Ovary (tissue), 9 donors: ENCODE data around the gene ARHGEF10L. TPM values are rescaled to one million over a fixed set of nuclear protein-coding genes. Genes with fewer than 3 reads are reported as not detected.

Experiments used
- DNase-seq, 5 donors: peaks; one replicate each; pipeline ENCODE4 v3.0.0-alpha.2; 2019 to 2020
- H3K27ac ChIP-seq, 2 donors: fragments of 200-600 bp; one replicate each; pipeline versions ENCODE4 v1.5.1 to v1.8.0; 2019 to 2022
- H3K27me3 ChIP-seq: fragments of 200-600 bp; one replicate; pipeline ENCODE4 v1.8.0; 2022
- H3K36me3 ChIP-seq: fragments of 200-600 bp; sonication (generic); one replicate; pipeline ENCODE4 v1.5.1; 2019
- H3K4me1 ChIP-seq: one replicate; pipeline ENCODE4 v1.8.1; 2013; ENCODE audit warnings: mild to moderate bottlenecking, moderate library complexity; ENCODE audit not compliant: insufficient read depth
- H3K4me3 ChIP-seq: fragments of 200-600 bp; sonication (generic); one replicate; pipeline ENCODE4 v1.5.1; 2017
- H3K9me3 ChIP-seq, 2 donors: fragments of 200-600 bp in 1 of 2; sonication (generic) in 1 of 2; one replicate each; pipeline versions ENCODE4 v1.5.1 to v1.8.1; 2013 to 2019; ENCODE audit warnings: mild to moderate bottlenecking in 1 of 2, moderate library complexity in 1 of 2
- EP300 ChIP-seq: sonication (generic); formaldehyde crosslinking; IDR thresholded peaks from one replicate; pipeline ENCODE4 v1.6.1; 2017; ENCODE audit warnings: antibody characterized with exemption
- POLR2A ChIP-seq: fragments of 450-650 bp; IDR thresholded peaks from one replicate; pipeline ENCODE4 v1.6.1; 2017; ENCODE audit warnings: antibody characterized with exemption, mild to moderate bottlenecking, moderate library complexity
- WGBS, 3 donors: extraction: QIAGEN DNeasy Blood & Tissue Kit in 1 of 3; methylation state at CpG; one replicate each; pipeline versions ENCODE4 v1.1.5 to v1.1.7; 2013 to 2017; 5-methylcytosine and 5-hydroxymethylcytosine counted together
- intact Hi-C, 4 donors: fragments of 100-400 bp; cut with DNase I; formaldehyde crosslinking; loops; one replicate each; pipeline versions ENCODE4 v1.11.0 to v1.15.1; 2022 to 2023
- polyA plus RNA-seq, 2 donors: library from polyadenylated mRNA; stranded (reverse); fragments of 200-250 nt in 1 of 2; fragments of 350-450 nt in 1 of 2; fragmentation: Illumina TruSeq in 1 of 2; extraction: RNeasy Lipid Tissue Mini Kit (QIAGEN cat#74804) in 1 of 2; gene quantifications; one replicate each; pipeline ENCODE4 v1.2.3, GENCODE V29; 2013 to 2014
- total RNA-seq, 7 donors: library from RNA; depleted of rRNA in 2 of 7; stranded (reverse); fragments of >200 nt in 2 of 7; fragmentation: NEBNext Ultra II Directional in 3 of 7; extraction: Animal tissue kit (Norgen Biotek cat#: 25700) in 3 of 7; gene quantifications; one replicate each; pipeline versions ENCODE4 v1.1.0 to v1.2.4, GENCODE V29; 2016 to 2023
- TF ChIP-seq, protein P1 (sequence below), 3 donors: fragments of 450-650 bp in 2 of 3; fragments of 200-600 bp in 1 of 3; IDR thresholded peaks; one replicate each; pipeline versions ENCODE4 v1.5.1 to v1.8.0; 2016 to 2022; ENCODE audit warnings: antibody characterized with exemption in 3 of 3, mild to moderate bottlenecking in 1 of 3
- donor health status: DM: no; HTN: no; CAD: no; lungs with moderate emphysema.
- donor health status: DM: no; HTN: no; CAD: no.
- donor health status: Bipolar disorder and iron deficiency.
- donor health status: DM: yes; HTN: yes; CAD: no.
- donor health status: DM: no; HTN: no; CAD: no.
- donor health status: DM: yes; HTN: yes; CAD: no.

The ARHGEF10L gene
- total and polyA plus RNA-seq, 9 donors = 3.6 to 23.0 (median 18.3) TPM

DNA sequence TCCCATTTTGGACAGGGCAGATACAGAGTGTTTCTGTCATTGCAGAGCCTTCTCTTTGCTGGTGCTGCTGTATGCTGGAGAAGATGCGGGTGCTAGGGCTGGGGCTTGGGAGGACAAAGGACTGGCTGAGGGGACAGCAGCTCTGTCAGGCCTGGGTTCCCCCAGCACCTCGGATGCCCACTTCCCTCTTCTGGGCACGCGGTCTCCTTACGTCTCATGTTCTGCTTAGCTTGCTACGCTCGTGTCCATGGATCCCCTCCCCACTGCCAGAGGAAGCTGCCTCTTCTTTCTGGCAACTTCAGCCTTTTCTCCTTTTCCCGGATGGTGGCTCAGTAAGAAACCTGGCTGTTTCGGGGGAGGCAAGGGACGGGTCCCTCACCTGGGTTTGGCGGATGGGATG lies 75.7 kb downstream of the ARHGEF10L start:
- intact Hi-C loops = no loop called here
- no peak for DNase-seq
- H3K4me3 ChIP-seq = no peak overlapping the region
- H3K36me3 ChIP-seq = no peaks in the 10 kb centered on the region
- H3K9me3 ChIP-seq = no peaks in the 10 kb centered on the region
- no peak overlapping the region for H3K27ac ChIP-seq
- H3K4me1 ChIP-seq = no peaks in the 10 kb centered on the region
- no peak for TF ChIP-seq EP300
- TF ChIP-seq, protein P1, sequence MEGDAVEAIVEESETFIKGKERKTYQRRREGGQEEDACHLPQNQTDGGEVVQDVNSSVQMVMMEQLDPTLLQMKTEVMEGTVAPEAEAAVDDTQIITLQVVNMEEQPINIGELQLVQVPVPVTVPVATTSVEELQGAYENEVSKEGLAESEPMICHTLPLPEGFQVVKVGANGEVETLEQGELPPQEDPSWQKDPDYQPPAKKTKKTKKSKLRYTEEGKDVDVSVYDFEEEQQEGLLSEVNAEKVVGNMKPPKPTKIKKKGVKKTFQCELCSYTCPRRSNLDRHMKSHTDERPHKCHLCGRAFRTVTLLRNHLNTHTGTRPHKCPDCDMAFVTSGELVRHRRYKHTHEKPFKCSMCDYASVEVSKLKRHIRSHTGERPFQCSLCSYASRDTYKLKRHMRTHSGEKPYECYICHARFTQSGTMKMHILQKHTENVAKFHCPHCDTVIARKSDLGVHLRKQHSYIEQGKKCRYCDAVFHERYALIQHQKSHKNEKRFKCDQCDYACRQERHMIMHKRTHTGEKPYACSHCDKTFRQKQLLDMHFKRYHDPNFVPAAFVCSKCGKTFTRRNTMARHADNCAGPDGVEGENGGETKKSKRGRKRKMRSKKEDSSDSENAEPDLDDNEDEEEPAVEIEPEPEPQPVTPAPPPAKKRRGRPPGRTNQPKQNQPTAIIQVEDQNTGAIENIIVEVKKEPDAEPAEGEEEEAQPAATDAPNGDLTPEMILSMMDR (IDR thresholded peaks at IDR 0.05) = no peak
- TF ChIP-seq POLR2A = no peak
- WGBS, 3 donors = 90 to 95% (median 94%) methylated on average over 11 of the region's 11 CpGs
- no peaks in the 10 kb centered on the region for H3K27me3 ChIP-seq

GRCh38 chr1:17615959-17616358 lies 76.5 kb downstream of the ARHGEF10L start:
- Histone ChIP-seq H3K4me3 (no peak overlapping the region), H3K9me3 (no peaks in the 10 kb centered on the region), H3K27me3 (no peaks in the 10 kb centered on the region), H3K27ac (no peak overlapping the region), H3K36me3 (no peaks in the 10 kb centered on the region), H3K4me1 (no peaks in the 10 kb centered on the region)
- intact Hi-C loops = no loop called here
- no peak for DNase-seq
- no peak for TF ChIP-seq POLR2A
- TF ChIP-seq, protein P1 (IDR thresholded peaks at IDR 0.05) = no peak
- 89 to 90% (median 90%) methylated on average over 17 of the region's 17 CpGs for WGBS, 3 donors

DNA sequence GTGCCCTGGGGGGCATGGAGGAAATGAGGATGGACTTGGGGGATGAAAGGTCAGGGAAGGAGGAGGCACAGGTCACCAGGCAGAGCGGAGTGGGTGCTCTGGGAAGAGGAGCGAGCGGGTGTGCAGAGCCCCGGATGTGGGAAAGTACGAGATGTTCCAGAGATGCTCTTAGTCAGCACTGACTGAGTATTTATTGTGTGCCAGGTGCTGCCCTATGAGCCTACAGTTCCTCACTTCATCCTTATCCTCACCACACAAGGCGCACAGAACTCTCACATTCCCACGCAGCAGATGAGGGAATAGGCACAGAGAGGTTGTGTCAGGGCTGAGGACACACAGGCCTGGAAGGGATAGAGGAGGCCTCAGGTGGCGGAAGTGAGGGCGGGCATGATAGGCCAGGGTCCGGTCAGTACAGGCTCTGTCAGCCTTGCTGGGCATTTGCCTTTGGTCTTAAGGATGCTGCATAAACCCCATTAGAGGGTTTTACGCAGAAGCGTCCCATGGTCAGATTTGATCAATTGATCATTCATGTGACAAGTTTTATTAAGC lies 77.3 kb downstream of the ARHGEF10L start:
- DNase-seq = no peak
- no peaks in the 10 kb centered on the region for H3K4me1 ChIP-seq
- H3K27me3 ChIP-seq = no peaks in the 10 kb centered on the region
- TF ChIP-seq POLR2A (no peak), EP300 (no peak)
- TF ChIP-seq, protein P1 (IDR thresholded peaks at IDR 0.05) = no peak
- no peak overlapping the region for H3K27ac ChIP-seq
- 95 to 96% (median 95%) methylated on average over 12 of the region's 12 CpGs for WGBS, 3 donors
- H3K9me3 ChIP-seq = no peaks in the 10 kb centered on the region
- intact Hi-C loops = no loop called here
- no peak overlapping the region for H3K4me3 ChIP-seq
- no peaks in the 10 kb centered on the region for H3K36me3 ChIP-seq

DNA sequence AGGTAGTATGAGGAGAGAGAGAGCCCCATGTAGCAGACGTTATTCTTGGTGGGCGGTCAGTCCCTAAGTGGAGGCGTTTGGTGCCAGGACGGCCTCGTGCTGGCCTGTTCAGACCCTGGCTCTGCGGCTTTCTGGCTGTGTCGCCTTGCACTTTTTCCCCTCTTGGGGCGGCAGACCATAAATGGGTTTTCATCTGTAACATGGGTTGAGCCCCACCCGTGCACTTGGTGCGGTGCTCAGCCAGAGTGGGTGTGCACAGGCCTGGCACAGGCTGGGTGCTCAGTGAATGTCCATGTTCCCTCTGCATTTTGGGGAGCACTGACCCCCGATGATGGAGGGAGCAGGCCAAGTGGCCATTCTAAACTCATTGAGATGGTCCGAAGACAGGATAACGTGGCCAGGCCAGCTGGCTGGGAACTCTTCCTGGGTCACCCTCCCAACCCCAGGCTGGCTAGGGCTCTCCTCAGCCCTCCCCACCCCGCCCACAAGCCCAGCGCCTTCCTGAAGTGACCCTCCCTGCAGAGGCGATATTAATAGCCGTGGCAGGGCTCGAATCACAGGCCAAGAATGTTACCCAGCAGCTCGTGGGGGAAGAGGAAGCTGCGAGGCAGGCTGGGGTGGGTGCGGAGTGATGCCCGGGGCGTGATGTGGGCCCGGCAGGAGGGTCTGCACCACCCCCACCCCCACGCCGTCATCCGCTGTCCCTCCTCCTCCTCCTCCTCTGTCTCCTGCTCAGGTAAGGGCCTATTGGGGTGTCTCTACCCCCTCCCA lies 78.5 kb downstream of the ARHGEF10L start:
- DNase-seq = no peak

More for the DNA sequence above, 78.5 kb downstream of the ARHGEF10L start:
- Histone ChIP-seq H3K27ac (no peak overlapping the region), H3K36me3 (no peaks in the 10 kb centered on the region), H3K27me3 (no peaks in the 10 kb centered on the region), H3K4me3 (no peak overlapping the region), H3K9me3 (no peaks in the 10 kb centered on the region), H3K4me1 (no peaks in the 10 kb centered on the region)
- TF ChIP-seq, protein P1 (IDR thresholded peaks at IDR 0.05) = no peak
- no peak for TF ChIP-seq POLR2A
- TF ChIP-seq EP300 = no peak
- intact Hi-C loops = no loop called here
- 64 to 72% (median 65%) methylated on average over 25 to 27 of the region's 27 CpGs for WGBS, 3 donors
